HepG2 (cell line): ENCODE measurements around the gene GLIS2. TPM values are rescaled to one million over a fixed set of nuclear protein-coding genes. Genes with fewer than 3 reads are reported as not detected.
A peak's percentile ranks its signal among the peaks of the same experiment; 100 is the strongest.

Experiments
- EZH2 ChIP-seq: conservative IDR thresholded peaks from 2 replicates; pipeline ENCODE4 v1.6.1; 2012; ENCODE audit warnings: mild to moderate bottlenecking, low read depth, low read length, moderate library complexity
- HOXA3 ChIP-seq: sonication (generic); formaldehyde crosslinking; IDR thresholded peaks from 2 replicates; pipeline ENCODE4 v1.5.0; 2020; ENCODE audit warnings: missing genetic modification reagents
- MLLT10 ChIP-seq: sonication (generic); formaldehyde crosslinking; IDR thresholded peaks from 2 replicates; pipeline ENCODE4 v1.4.0; 2020; ENCODE audit warnings: missing genetic modification reagents
- MTF2 ChIP-seq: sonication (generic); formaldehyde crosslinking; IDR thresholded peaks from 2 replicates; pipeline ENCODE4 v1.5.0; 2020; ENCODE audit warnings: missing genetic modification reagents, borderline replicate concordance
- PAWR ChIP-seq: sonication (generic); formaldehyde crosslinking; IDR thresholded peaks from 2 replicates; pipeline ENCODE4 v1.4.0; 2020; ENCODE audit warnings: missing genetic modification reagents, mild to moderate bottlenecking, borderline replicate concordance
- RCOR2 ChIP-seq: IDR thresholded peaks from 2 replicates; pipeline ENCODE4 v1.6.1; 2016; ENCODE audit warnings: missing biosample characterization, missing genetic modification reagents
- RFXANK ChIP-seq: IDR thresholded peaks from 2 replicates; pipeline ENCODE4 v1.6.1; 2016
- SP2 ChIP-seq: sonication (generic); formaldehyde crosslinking; IDR thresholded peaks from 2 replicates; pipeline ENCODE4 v1.5.1; 2020; ENCODE audit warnings: mild to moderate bottlenecking, missing genetic modification reagents
- ZNF44 ChIP-seq: sonication (generic); formaldehyde crosslinking; IDR thresholded peaks from 2 replicates; pipeline ENCODE4 v1.5.1; 2020; ENCODE audit warnings: mild to moderate bottlenecking, missing genetic modification reagents
- ZNF607 ChIP-seq: sonication (generic); formaldehyde crosslinking; IDR thresholded peaks from 2 replicates; pipeline ENCODE4 v1.5.1; 2020; ENCODE audit warnings: missing genetic modification reagents, mild to moderate bottlenecking, borderline replicate concordance
- polyA plus RNA-seq, 8 experiments: library from polyadenylated mRNA; depleted of rRNA in 3 of 8; stranded (reverse) in 7 of 8; unstranded in 1 of 8; fragments of >200 nt; fragmentation: Illumina TruSeq in 4 of 8; extraction: Trizol in 4 of 8; gene quantifications; 2 replicates each; pipeline versions ENCODE4 v1.2.1 to v1.2.3, GENCODE V29; 2011 to 2016; ENCODE audit warnings: low read depth in 4 of 8, missing spikeins in 1 of 8, mixed read lengths in 1 of 8; ENCODE audit not compliant: insufficient read depth in 1 of 8
- total RNA-seq, 5 experiments: library from RNA; depleted of rRNA; stranded (reverse); fragments of >200 nt; fragmentation: Illumina TruSeq; extraction: Trizol; gene quantifications; 2 replicates each; pipeline ENCODE4 v1.2.3, GENCODE V29; 2016; ENCODE audit warnings: low read depth in 1 of 5
- TF ChIP-seq, protein P1 (sequence below): sonication (generic); formaldehyde crosslinking; IDR thresholded peaks from one replicate; pipeline ENCODE4 v1.5.1; 2020; ENCODE audit warnings: mild to moderate bottlenecking, missing genetic modification reagents; ENCODE audit errors: not compliant biosample characterization
- TF ChIP-seq, protein P2 (sequence below): sonication (generic); formaldehyde crosslinking; IDR thresholded peaks from 2 replicates; pipeline ENCODE4 v1.8.0; 2022; ENCODE audit warnings: mild to moderate bottlenecking, missing genetic modification reagents; ENCODE audit not compliant: insufficient replicate concordance
- TF ChIP-seq, protein P3 (sequence below): sonication (generic); formaldehyde crosslinking; IDR thresholded peaks from 2 replicates; pipeline ENCODE4; 2020; ENCODE audit warnings: missing genetic modification reagents, mild to moderate bottlenecking, borderline replicate concordance

Gene GLIS2
- total and polyA plus RNA-seq, 2 of the 13 experiments (the other 11 are each of a cell fraction or from before 2014, with no cell fraction given), result 0.28 to 0.29 TPM

DNA sequence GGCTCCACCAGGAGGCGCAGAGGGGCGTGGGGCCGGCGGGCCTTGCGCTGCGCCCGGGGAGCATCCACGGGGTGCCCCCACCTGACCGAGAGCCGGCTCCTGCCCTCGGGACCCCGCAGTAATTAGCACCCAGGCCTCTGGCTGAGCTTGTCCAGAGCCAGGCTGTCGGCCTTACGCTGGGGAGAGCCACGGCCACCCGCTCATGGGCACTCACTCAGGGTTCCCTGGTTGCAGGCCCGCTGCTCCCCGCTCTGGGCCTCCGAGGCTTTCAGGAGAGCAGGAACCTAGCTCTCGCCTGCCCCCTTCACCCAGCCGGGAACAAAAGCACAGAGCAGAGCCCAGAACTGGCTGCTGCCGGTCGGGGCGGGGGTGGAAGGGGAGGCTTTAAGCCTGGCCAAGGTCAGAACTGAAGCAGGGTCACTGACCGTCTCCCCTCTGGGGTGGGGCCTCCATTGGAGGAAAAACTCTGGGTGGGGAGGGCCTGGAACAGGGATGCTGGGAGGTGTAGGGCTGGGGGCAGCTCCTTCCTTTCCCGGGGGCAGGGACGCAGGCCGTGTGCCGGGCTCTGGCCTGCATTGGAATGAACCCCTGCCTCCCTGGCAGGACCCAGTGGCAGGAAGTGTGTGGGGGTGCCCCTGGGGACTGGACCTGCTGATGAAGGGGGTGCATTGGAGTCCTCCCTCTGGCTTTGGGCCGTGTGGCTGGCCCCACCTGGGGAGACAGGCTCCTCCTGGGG lies 12.3 kb downstream of the GLIS2 start (continued):
- TF ChIP-seq, protein P1, sequence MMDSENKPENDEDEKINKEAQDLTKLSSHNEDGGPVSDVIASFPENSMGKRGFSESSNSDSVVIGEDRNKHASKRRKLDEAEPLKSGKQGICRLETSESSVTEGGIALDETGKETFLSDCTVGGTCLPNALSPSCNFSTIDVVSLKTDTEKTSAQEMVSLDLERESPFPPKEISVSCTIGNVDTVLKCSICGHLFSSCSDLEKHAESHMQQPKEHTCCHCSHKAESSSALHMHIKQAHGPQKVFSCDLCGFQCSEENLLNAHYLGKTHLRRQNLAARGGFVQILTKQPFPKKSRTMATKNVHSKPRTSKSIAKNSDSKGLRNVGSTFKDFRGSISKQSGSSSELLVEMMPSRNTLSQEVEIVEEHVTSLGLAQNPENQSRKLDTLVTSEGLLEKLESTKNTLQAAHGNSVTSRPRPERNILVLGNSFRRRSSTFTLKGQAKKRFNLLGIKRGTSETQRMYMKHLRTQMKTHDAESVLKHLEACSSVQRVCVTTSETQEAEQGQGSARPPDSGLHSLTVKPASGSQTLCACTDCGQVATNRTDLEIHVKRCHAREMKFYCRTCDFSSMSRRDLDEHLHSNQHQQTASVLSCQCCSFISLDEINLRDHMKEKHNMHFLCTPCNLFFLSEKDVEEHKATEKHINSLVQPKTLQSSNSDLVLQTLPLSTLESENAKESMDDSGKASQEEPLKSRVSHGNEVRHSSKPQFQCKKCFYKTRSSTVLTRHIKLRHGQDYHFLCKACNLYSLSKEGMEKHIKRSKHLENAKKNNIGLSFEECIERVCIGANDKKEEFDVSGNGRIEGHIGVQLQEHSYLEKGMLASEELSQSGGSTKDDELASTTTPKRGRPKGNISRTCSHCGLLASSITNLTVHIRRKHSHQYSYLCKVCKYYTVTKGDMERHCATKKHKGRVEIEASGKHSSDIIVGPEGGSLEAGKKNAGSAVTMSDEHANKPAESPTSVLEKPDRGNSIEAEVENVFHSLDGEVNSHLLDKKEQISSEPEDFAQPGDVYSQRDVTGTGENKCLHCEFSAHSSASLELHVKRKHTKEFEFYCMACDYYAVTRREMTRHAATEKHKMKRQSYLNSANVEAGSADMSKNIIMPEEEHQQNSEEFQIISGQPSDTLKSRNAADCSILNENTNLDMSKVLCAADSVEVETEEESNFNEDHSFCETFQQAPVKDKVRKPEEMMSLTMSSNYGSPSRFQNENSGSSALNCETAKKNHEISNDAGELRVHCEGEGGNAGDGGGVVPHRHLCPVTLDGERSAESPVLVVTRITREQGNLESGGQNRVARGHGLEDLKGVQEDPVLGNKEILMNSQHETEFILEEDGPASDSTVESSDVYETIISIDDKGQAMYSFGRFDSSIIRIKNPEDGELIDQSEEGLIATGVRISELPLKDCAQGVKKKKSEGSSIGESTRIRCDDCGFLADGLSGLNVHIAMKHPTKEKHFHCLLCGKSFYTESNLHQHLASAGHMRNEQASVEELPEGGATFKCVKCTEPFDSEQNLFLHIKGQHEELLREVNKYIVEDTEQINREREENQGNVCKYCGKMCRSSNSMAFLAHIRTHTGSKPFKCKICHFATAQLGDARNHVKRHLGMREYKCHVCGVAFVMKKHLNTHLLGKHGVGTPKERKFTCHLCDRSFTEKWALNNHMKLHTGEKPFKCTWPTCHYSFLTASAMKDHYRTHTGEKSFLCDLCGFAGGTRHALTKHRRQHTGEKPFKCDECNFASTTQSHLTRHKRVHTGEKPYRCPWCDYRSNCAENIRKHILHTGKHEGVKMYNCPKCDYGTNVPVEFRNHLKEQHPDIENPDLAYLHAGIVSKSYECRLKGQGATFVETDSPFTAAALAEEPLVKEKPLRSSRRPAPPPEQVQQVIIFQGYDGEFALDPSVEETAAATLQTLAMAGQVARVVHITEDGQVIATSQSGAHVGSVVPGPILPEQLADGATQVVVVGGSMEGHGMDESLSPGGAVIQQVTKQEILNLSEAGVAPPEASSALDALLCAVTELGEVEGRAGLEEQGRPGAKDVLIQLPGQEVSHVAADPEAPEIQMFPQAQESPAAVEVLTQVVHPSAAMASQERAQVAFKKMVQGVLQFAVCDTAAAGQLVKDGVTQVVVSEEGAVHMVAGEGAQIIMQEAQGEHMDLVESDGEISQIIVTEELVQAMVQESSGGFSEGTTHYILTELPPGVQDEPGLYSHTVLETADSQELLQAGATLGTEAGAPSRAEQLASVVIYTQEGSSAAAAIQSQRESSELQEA, result no peak
- TF ChIP-seq RCOR2 (CRISPR knock-in tag) (peak; percentile 49; the same call in 1 of the 2 replicates), PAWR (CRISPR knock-in tag) (no peak), MLLT10 (CRISPR knock-in tag) (no peak), HOXA3 (peak; percentile 74; the same call in 1 of the 2 replicates), SP2 (CRISPR knock-in tag) (no peak), RFXANK (no peak), MTF2 (CRISPR knock-in tag) (0 out of 2 replicates have a peak, but pooled peaks have one; percentile 91), ZNF607 (CRISPR knock-in tag) (peak; percentile 38; the same call in 1 of the 2 replicates), EZH2 (no peak), ZNF44 (0 out of 2 replicates have a peak, but pooled peaks have one; percentile 14)
- TF ChIP-seq, protein P2, sequence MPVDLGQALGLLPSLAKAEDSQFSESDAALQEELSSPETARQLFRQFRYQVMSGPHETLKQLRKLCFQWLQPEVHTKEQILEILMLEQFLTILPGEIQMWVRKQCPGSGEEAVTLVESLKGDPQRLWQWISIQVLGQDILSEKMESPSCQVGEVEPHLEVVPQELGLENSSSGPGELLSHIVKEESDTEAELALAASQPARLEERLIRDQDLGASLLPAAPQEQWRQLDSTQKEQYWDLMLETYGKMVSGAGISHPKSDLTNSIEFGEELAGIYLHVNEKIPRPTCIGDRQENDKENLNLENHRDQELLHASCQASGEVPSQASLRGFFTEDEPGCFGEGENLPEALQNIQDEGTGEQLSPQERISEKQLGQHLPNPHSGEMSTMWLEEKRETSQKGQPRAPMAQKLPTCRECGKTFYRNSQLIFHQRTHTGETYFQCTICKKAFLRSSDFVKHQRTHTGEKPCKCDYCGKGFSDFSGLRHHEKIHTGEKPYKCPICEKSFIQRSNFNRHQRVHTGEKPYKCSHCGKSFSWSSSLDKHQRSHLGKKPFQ (CRISPR knock-in tag), result no peak
- TF ChIP-seq, protein P3, sequence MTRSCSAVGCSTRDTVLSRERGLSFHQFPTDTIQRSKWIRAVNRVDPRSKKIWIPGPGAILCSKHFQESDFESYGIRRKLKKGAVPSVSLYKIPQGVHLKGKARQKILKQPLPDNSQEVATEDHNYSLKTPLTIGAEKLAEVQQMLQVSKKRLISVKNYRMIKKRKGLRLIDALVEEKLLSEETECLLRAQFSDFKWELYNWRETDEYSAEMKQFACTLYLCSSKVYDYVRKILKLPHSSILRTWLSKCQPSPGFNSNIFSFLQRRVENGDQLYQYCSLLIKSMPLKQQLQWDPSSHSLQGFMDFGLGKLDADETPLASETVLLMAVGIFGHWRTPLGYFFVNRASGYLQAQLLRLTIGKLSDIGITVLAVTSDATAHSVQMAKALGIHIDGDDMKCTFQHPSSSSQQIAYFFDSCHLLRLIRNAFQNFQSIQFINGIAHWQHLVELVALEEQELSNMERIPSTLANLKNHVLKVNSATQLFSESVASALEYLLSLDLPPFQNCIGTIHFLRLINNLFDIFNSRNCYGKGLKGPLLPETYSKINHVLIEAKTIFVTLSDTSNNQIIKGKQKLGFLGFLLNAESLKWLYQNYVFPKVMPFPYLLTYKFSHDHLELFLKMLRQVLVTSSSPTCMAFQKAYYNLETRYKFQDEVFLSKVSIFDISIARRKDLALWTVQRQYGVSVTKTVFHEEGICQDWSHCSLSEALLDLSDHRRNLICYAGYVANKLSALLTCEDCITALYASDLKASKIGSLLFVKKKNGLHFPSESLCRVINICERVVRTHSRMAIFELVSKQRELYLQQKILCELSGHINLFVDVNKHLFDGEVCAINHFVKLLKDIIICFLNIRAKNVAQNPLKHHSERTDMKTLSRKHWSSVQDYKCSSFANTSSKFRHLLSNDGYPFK (CRISPR knock-in tag), result peak; percentile 48; the same call in 1 of the 2 replicates
